RPMI7951 (cell line): ENCODE measurements around the gene S100PBP. TPM values are rescaled to one million over a fixed set of nuclear protein-coding genes. Genes with fewer than 3 reads are reported as not detected.

Experiments used
- DNase-seq: peaks from one replicate; pipeline ENCODE4 v3.0.0-alpha.2; 2012; ENCODE audit warnings: low read depth
- total RNA-seq: library from RNA; depleted of rRNA; stranded (reverse); fragments of >200 nt; shearing (Covaris generic); gene quantifications from 2 replicates; pipeline ENCODE4 v1.2.3, GENCODE V29; 2014; rRNA removed

The S100PBP gene
- 24.4 and 25.0 TPM in 2 replicates for total RNA-seq

DNA sequence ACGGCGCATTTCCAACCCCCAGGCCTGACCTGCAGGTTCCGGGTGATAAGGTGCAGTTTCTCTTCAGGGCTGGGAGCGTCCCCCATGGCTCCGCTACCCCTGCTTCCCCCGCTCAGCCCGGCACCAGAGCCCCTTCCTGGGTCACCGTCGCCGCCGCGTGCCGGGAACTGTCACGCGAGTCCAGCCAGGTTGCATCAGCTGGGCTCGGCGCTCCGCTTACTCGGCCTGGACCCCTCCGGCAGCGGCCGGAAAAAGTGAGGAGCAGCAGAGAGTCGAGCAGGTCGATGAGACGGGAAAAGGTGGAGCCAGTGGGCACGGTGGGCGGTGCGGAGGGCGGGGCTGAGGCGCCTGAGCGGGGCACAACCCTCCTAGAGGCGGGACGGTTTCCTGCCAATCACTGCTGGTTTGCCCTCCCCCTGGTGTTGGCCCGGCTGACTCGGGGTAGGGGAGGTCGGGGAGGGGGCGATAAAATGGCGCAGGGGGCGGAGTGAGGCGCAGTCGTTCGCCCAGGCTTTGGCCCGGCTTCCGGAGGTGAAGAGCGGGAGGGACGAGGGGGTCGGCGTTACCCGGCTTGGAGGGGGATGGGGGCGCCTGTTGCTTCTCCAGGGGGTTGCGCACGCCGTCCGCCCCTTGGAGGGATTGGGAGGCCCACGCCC, at the start of gene S100PBP, which contains the start of gene YARS1:
Gene S100PBP, plus strand, starts transcription at position 495 of the 656 bp plus-strand sequence. CDS start 8,447 bp downstream, outside the sequence.
Gene YARS1, minus strand, starts transcription at position 200 of the 656 bp plus-strand sequence. Its CDS starts 114 bp downstream, at position 86.
- DNase-seq: peak; percentile 97

- DNase-seq: no peak
These were observed 49.2 kb upstream of the S100PBP start for GRCh38 chr1:32768110-32768850.

DNA sequence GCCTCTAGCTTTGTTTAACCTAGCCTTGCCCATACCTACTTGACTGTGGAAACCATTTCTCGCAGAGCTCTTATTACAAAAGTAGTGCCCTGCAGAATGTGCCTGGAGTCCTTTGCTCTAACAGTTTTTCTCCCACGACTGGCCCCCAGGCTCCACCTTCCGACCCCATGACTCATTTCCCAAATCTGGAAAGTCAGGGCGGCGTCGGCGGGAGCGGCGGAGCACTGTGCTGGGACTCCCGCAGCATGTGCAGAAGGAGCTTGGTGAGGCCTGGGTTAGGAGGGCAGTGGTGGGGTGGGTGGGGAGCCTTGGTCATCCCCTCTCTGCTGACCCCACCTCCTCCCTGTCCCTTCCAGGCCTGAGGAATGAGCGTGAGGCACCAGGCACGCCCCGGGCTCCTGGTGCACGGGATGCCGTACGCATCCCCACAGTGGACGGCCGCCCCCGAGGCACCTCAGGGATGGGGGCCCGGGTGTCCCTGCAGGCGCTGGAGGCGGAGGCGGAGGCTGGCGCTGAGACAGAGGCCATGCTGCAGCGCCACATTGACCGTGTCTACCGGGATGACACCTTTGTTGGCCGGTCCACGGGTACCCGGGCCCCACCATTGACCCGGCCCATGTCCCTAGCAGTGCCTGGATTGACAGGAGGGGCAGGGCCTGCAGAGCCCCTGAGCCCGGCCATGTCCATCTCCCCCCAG, 47.8 kb upstream of the S100PBP start:
- DNase-seq: peak; percentile 78

GRCh38 chr1:32770221-32770731, 47.2 kb upstream of the S100PBP start:
- DNase-seq: no peak

GRCh38 chr1:32770741-32771548, 46.5 kb upstream of the S100PBP start:
- DNase-seq: no peak

GRCh38 chr1:32771561-32772280, 45.7 kb upstream of the S100PBP start:
- no peak for DNase-seq

DNA sequence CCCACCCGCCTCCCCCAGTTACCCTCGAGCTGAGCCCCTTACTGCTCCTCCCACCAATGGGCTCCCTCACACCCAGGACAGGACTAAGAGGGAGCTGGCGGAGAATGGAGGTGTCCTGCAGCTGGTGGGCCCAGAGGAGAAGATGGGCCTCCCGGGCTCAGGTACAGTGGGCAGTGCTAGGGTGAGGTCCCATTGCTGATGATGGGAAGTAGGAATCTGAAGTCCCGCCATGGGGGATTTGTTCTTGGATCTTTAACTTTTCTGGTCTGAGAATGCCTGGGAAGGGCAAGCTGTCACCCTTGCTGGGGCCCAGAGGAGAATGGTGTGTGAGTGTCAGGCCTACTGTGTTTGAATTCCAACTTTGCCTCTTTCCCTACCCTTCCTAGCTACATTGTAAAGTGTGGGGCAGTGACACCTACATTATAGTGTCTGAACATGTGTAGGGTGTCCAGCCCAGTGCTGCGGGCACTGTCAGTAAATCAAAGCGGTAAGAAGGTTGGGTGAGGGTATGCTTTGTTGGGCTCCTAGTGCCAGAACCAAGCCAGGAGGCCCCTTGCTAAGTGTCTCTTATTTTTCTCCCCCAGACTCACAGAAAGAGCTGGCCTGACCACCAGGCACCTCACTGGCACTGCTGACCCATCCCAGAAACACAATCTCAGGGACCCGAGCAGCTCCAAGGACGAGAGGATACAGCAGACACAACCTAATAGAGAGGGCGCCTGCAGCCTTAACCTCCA, 45.0 kb upstream of the S100PBP start:
- DNase-seq: no peak

DNA sequence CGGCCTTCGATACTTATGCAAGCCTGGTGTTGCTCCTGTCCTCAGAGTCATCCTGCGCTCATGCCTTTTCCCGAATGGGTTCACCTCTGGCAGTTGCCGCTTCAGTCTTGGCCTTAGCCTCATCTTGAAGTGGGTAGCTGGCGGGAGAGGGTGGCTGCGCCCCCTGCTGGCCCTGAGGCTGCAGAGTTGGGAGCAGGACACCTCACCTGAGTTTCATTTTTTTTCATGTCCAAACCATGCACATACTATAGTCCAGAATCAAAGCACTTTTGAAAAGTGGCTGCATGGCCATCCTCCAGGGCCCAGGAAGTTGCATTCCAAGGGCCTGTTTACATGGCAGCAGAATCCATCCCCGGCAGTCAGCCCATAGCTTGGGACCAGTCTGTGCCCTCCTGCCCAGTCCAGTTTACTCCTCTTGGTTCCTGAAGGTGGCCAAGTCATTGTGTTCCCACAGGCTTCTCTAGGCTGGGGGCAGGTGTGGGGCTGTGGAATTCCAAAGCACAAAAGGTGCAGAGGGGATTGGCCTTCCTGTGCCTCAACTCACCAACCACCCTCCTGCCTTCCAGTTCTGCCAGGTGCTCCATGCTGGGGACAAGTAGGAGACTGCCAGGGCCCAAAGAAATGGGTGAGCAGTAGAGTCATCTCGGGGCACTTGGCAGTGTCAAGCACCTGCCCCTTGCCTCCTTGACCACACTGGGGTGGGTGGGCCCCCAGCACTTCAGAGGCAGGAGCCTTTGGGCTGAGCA, 44.3 kb upstream of the S100PBP start:
- peak; percentile 56 for DNase-seq

DNA sequence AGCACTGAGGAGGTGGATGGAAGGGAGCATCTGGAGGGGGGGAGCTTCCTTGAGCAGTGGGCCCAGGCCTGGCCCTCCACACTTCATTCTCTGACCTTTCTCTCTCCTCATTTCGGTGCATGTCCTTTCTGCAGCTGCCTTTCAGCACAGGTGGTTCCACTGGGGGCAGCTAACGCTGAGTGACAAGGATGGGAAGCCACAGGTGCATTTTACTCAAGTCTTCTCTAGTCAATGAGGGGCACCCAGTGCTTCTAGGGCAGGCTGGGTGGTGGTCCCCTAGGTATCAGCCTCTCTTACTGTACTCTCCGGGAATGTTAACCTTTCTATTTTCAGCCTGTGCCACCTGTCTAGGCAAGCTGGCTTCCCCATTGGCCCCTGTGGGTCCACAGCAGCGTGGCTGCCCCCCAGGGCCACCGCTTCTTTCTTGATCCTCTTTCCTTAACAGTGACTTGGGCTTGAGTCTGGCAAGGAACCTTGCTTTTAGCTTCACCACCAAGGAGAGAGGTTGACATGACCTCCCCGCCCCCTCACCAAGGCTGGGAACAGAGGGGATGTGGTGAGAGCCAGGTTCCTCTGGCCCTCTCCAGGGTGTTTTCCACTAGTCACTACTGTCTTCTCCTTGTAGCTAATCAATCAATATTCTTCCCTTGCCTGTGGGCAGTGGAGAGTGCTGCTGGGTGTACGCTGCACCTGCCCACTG, 43.5 kb upstream of the S100PBP start:
- no peak for DNase-seq

DNA sequence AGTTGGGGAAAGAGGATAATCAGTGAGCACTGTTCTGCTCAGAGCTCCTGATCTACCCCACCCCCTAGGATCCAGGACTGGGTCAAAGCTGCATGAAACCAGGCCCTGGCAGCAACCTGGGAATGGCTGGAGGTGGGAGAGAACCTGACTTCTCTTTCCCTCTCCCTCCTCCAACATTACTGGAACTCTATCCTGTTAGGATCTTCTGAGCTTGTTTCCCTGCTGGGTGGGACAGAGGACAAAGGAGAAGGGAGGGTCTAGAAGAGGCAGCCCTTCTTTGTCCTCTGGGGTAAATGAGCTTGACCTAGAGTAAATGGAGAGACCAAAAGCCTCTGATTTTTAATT, 43.0 kb upstream of the S100PBP start:
- DNase-seq: no peak

DNA sequence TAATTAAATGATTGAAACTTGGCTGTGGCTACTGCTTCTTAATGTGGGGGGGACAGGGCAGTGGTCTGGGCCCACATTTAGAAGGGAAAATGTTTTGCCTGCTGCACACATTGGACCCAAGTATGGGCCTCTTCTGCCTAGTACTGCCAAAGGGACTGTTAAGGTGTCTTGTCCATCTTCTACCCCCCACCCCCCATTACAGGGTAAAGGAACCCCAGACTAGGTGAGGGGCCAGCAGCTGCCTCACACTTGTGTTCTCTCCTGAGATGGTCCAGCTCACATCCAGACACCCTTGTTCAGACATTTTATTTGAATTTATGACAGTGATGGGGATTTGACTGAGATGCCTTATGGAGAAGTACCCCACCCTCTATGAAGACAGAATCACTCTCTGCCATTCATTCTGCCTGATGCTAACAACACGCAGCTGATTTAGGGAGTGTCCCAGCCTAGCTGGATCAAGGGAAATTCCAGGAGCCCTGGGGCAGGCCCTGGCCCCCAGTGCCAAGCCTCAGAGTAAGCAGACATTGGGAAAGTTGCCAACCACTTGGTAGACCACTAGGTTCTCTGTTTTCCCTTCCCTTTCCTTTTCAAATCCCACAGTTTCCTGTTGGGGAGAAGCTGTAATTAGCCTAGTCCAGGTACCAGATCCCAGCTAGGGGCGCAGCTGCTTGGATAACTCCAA, 42.4 kb upstream of the S100PBP start:
- DNase-seq: peak; percentile 98

DNA sequence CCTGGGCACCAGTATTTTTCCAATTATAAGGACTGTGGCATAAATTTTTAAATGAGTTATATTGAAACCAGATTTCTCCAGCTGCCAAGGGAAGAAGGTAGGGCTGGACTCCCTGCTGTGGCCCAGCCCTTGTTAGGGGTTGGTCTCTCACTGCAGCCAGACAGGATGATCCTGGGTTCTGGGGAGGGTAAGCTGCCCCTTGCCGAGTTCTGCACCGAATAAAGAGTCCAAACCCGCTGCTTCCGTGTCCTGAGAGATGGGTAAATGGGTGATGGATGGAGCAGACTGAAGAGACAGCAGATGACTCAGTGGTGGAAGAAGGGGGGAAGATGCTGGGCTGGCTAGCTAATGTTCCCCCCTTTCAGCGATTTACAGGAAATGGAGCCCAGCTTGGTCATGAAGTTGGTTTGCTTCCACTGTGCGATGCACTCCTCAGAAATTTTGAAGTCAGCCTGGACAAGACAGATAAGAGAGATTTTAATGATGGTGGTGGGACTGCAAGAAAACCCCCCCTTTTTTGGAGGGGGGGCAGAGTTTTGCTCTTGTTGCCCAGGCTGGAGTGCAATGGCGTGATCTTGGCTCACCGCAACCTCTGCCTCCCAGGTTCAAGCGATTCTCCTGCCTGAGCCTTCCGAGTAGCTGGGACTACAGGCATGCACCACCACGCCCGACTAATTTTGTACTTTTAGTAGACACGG, 41.7 kb upstream of the S100PBP start:
- DNase-seq: peak; percentile 84

DNA sequence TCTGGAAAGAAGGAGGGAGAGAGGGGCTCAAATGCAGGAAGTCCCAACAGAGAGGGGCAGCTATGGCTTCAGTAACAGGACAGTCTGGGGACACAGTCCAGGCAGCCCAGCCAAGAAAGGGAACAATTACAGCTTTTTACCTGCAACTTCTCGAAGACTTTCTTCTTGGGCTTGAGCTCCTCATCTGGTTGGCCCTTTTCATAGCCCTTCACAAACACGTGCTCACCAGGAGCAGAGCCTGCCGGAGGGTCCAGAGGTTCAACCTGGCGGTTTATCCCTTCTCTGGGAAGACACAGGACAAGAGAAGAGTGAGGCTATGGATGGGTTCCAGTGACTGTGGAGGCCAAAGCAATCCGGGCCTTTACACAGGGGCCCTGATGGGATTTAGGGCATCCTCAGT, 38.2 kb upstream of the S100PBP start:
- no peak for DNase-seq

- DNase-seq: no peak
These were observed 37.4 kb upstream of the S100PBP start for GRCh38 chr1:32780005-32780404.

DNA sequence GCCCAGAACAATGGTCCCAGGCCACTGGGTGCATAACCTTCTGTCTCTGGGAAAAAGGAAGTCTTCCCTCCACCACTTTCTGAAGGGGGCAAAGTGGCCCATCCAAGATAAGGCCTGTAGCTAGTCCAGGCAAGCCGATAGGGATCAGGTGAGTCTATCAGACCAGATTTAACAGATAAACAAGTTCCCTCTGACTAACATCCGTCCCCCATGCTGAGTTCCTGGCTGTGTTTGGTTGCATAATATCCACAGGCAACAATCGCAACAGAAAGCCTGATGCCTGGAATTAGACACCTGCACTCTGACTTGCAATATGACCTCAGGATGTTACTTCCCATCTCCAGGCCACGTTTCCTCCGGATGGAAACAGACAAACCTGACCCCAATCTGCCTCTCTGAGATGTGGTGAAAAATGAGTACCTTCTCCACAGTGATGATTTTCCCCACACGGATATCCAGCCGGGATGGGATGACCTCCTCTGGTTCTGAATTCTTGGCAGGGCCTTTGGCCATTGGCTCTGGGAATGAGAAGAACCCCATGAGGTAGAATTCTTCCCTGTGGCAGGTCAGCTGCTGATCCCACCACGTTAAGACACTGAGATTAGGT, 36.7 kb upstream of the S100PBP start:
- DNase-seq: no peak

- DNase-seq: no peak
These were observed 35.4 kb upstream of the S100PBP start for GRCh38 chr1:32782086-32782485.

DNA sequence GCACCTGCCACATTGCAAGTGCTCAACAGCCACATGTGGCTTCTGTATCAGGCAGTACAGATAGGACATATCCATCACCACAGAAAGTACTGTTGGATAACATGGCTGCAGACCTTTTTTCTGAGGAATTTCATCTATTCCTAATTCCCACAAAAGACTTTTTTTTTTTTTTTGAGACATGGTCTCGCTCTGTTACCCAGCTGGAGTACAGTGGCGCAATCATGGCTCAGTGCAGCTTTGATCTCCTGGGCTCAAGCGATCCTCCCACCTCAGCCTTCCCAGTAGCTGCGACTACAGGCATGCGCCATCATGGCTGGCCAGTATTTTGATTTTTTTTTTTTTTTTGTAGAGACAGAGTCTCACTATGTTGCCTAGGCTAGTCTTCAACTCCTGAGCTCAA, 33.6 kb upstream of the S100PBP start:
- no peak for DNase-seq
